Endodermal cell (in vitro differentiated cells): ENCODE measurements around the gene MAPK8. TPM values are rescaled to one million over a fixed set of nuclear protein-coding genes. Genes with fewer than 3 reads are reported as not detected.

Experiments
- DNase-seq: peaks from one replicate; pipeline ENCODE4 v3.0.0-alpha.2; 2017
- H3K27ac ChIP-seq: 2 replicates; pipeline ENCODE4 v1.5.1; 2013; ENCODE audit warnings: mild to moderate bottlenecking, low read depth, low read length, moderate library complexity
- H3K27me3 ChIP-seq: 2 replicates; pipeline ENCODE4 v1.6.1; 2013; ENCODE audit warnings: mild to moderate bottlenecking, low read length, moderate library complexity; ENCODE audit not compliant: insufficient read depth, control insufficient read depth, poor library complexity, severe bottlenecking
- H3K36me3 ChIP-seq: 2 replicates; pipeline ENCODE4 v1.7.0; 2013; ENCODE audit warnings: mild to moderate bottlenecking, low read length, moderate library complexity; ENCODE audit not compliant: control insufficient read depth, insufficient read depth
- H3K4me1 ChIP-seq: one replicate; pipeline ENCODE4 v1.7.0; 2013; ENCODE audit warnings: low read length; ENCODE audit not compliant: control insufficient read depth, insufficient read depth
- H3K4me3 ChIP-seq: 2 replicates; pipeline ENCODE4 v1.5.1; 2013; ENCODE audit warnings: mild to moderate bottlenecking, low read length, moderate library complexity
- H3K9ac ChIP-seq: 2 replicates; pipeline ENCODE4 v1.6.1; 2013; ENCODE audit warnings: mild to moderate bottlenecking, low read length, moderate library complexity; ENCODE audit not compliant: poor library complexity, severe bottlenecking; ENCODE audit errors: extremely low read depth
- H3K9me3 ChIP-seq: 2 replicates; pipeline ENCODE4 v1.6.1; 2013; ENCODE audit warnings: mild to moderate bottlenecking, low read length, moderate library complexity; ENCODE audit not compliant: control insufficient read depth
- H3K27ac Mint-ChIP-seq: 2 replicates; pipeline ENCODE4 v1.8.0; 2020; ENCODE audit warnings: mixed read lengths
- H3K27me3 Mint-ChIP-seq: 2 replicates; pipeline ENCODE4 v1.8.0; 2021; ENCODE audit warnings: mild to moderate bottlenecking, mixed read lengths; ENCODE audit not compliant: insufficient read depth
- H3K36me3 Mint-ChIP-seq: 2 replicates; pipeline ENCODE4 v1.8.0; 2020; ENCODE audit warnings: low read depth, mixed read lengths
- H3K4me1 Mint-ChIP-seq: 2 replicates; pipeline ENCODE4 v1.8.0; 2020; ENCODE audit warnings: mixed read lengths
- H3K4me3 Mint-ChIP-seq: 2 replicates; pipeline ENCODE4 v1.8.0; 2020; ENCODE audit warnings: mild to moderate bottlenecking, moderate library complexity, mixed read lengths
- H3K9me3 Mint-ChIP-seq: 2 replicates; pipeline ENCODE4 v1.8.0; 2020; ENCODE audit warnings: mild to moderate bottlenecking, mixed read lengths
- CTCF ChIP-seq: fragments of 200-600 bp; sonication (generic); conservative IDR thresholded peaks from 2 replicates; pipeline ENCODE4 v1.5.0; 2021; ENCODE audit warnings: antibody characterized with exemption, mild to moderate bottlenecking
- WGBS, 2 experiments: methylation state at CpG; one replicate each; pipeline versions ENCODE4 v1.1.5 to v1.1.7; 2013; ENCODE audit warnings: missing lambda C conversion rate in 2 of 2, mixed read lengths in 1 of 2; ENCODE audit not compliant: insufficient coverage in 1 of 2, insufficient read length in 1 of 2; 5-methylcytosine and 5-hydroxymethylcytosine counted together
- total RNA-seq, 2 donors: library from RNA; stranded (reverse); fragmentation: NEBNext Ultra II Directional in 1 of 2; extraction: Animal tissue kit (Norgen Biotek cat#: 25700) in 1 of 2; gene quantifications; 2 replicates in 1 of 2; 3 replicates in 1 of 2; pipeline ENCODE4 v1.2.1, GENCODE V29; 2021

MAPK8 gene
- total RNA-seq, 2 donors from 2014 or later = 84.2 to 146 TPM

- H3K4me3 Mint-ChIP-seq = peak overlapping the region; percentile 82
- H3K27ac Mint-ChIP-seq = peak overlapping the region; percentile 17
- H3K9me3 Mint-ChIP-seq = no peaks in the 10 kb centered on the region
These were observed 1.2 kb downstream of the MAPK8 start for GRCh38 chr10:48307711-48308018.

GRCh38 chr10:48309711-48310226, 3.3 kb downstream of the MAPK8 start:
- Mint-ChIP-seq H3K4me3 (no peak overlapping the region), H3K36me3 (peaks cover 1% of the 10 kb centered on the region), H3K9me3 (no peaks in the 10 kb centered on the region), H3K27me3 (peaks cover 7% of the 10 kb centered on the region), H3K27ac (no peak overlapping the region), H3K4me1 (peaks cover 21% of the 10 kb centered on the region)
- 52% methylated on average over 2 of the region's 2 CpGs; no CpG with 5 or more reads in 1 of the 2 experiments for WGBS, 2 experiments
- Histone ChIP-seq H3K4me1 (no peaks in the 10 kb centered on the region), H3K4me3 (no peak overlapping the region), H3K9ac (no peak overlapping the region), H3K27ac (no peak overlapping the region), H3K27me3 (peaks cover 7% of the 10 kb centered on the region), H3K36me3 (no peaks in the 10 kb centered on the region), H3K9me3 (no peaks in the 10 kb centered on the region)
- TF ChIP-seq CTCF = peak; percentile 67
- no peak for DNase-seq

More at GRCh38 chr10:48307711-48308018, 1.2 kb downstream of the MAPK8 start:
- Mint-ChIP-seq H3K27me3 (peaks cover 24% of the 10 kb centered on the region), H3K4me1 (peaks cover 21% of the 10 kb centered on the region), H3K36me3 (no peaks in the 10 kb centered on the region)
- peak overlapping the region; percentile 83 for H3K9ac ChIP-seq
- no peak overlapping the region for H3K27ac ChIP-seq
- no peaks in the 10 kb centered on the region for H3K4me1 ChIP-seq
- H3K4me3 ChIP-seq = peak overlapping the region; percentile 94
- 26 to 45% methylated on average over 2 to 3 of the region's 3 CpGs for WGBS, 2 experiments
- TF ChIP-seq CTCF = no peak
- H3K27me3 ChIP-seq = peaks cover 21% of the 10 kb centered on the region
- no peak for DNase-seq
- no peaks in the 10 kb centered on the region for H3K9me3 ChIP-seq
- H3K36me3 ChIP-seq = no peaks in the 10 kb centered on the region

GRCh38 chr10:48314107-48314506, 7.6 kb downstream of the MAPK8 start:
- DNase-seq = no peak
- no peak overlapping the region for H3K4me3 Mint-ChIP-seq
- no peak for TF ChIP-seq CTCF
- WGBS, 2 experiments = 96 to 100% methylated on average over 1 to 2 of the region's 2 CpGs
- peaks cover 1% of the 10 kb centered on the region for H3K36me3 Mint-ChIP-seq
- no peak overlapping the region for H3K4me3 ChIP-seq
- no peaks in the 10 kb centered on the region for H3K36me3 ChIP-seq
- H3K27me3 ChIP-seq = no peaks in the 10 kb centered on the region
- H3K27ac Mint-ChIP-seq = no peak overlapping the region
- H3K27ac ChIP-seq = no peak overlapping the region
- H3K4me1 ChIP-seq = peaks cover 4% of the 10 kb centered on the region
- no peaks in the 10 kb centered on the region for H3K27me3 Mint-ChIP-seq
- H3K9me3 Mint-ChIP-seq = no peaks in the 10 kb centered on the region
- no peak overlapping the region for H3K9ac ChIP-seq
- peaks cover 12% of the 10 kb centered on the region for H3K4me1 Mint-ChIP-seq
- no peaks in the 10 kb centered on the region for H3K9me3 ChIP-seq
